ENCODE measurements around the gene DMD.

Gene DMD

GRCh38 chrX:31555506-31555905 is 1655.8 kb downstream of the DMD start:
- no peak for FAIRE-seq

DNA sequence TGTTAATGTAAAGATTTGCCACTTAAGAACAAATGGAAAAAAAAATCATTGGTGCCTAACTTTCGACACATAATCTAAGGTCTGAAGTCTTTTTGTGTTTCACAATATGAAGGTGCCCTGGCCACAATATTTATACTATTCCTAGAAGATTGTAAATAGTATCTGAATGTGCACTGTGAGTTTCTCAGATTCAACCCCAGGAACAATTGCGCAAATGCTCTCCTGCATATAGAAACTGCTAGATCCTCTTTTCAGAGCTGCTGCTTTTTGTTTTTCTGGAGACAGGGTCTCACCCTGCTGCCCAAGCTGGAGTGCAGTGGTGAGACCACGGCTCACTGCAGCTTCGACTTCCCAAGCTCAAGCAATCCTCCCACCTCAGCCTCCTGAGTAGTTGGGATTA is 1659.4 kb downstream of the DMD start:
- FAIRE-seq, result no peak

DNA sequence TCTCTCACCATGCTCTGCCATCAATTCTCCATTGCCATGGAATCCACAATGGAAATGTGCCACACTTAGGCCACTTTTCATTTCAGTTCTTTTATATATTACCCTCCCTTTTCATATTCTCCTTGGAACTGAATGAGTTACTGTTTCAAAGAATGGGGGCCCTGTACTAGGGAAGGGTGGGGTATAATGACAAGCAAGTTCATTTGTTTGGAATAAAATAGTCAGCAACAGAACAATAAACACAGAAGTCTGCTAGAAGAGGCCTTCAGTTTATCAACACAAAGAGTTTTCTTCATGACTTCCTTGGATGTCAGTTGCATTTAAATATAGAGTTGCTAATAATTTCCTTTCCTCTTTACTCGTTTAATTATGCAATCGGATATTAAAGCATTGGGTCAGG is 1661.2 kb downstream of the DMD start:
- no peak for FAIRE-seq

DNA sequence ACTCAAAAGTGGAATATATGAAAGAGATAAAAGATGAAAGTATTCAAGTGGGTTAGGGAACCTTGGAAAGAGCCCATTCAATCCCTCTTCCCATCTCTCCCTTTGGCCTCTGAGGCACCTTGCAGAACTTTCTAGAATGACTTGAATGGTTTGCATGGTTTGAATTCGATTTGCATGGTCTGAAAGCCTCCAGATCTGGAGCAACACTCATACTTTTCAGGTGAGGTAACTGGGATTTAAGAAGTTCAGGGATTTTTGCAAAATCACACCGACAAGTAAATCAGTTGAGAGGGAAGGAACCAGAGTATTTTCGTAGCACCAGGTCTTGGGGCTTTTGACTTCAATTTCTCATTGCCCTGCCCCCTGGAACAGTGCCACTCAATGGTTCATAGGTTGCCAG is 1663.5 kb downstream of the DMD start:
- no peak for FAIRE-seq

- no peak for FAIRE-seq
Measured at GRCh38 chrX:31547416-31547815, 1663.9 kb downstream of the DMD start.

DNA sequence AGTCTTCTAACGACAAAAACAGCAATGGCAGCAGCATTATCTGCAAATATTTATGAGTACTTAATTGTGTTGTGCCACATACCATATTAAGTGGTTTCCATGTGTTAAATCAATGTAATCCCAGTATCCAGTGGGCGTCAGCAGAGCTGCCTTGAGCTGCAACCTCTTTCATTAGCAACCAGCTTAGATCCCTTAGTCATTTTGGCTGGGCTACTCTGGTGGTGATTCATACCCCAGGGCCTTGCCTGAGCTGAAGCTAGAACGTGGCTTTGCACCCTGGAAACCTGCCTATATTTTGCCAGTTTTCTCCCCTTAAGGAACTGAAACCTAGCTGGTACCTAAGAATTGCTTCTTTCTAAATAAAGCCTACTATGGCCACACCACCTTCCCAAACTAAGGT is 1665.2 kb downstream of the DMD start:
- no peak for FAIRE-seq

DNA sequence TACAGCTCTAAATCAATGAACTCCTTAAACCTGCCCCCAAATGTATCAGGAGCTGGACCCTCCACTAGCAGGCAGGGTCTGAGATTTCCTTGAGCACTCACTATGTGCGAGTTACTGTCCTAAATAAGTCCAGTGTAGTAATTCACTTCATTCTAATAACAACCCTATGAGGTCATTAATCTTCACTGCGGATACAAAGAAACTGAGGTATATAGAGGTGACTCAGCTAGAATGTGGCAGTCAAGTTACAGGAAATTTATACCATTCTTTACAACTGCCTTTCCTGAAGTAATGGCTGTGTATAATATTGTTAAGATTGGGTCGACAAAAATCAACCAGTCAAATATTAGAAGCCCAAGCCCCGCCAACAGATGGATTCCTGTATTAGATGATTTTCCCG is 1665.6 kb downstream of the DMD start:
- no peak for FAIRE-seq

DNA sequence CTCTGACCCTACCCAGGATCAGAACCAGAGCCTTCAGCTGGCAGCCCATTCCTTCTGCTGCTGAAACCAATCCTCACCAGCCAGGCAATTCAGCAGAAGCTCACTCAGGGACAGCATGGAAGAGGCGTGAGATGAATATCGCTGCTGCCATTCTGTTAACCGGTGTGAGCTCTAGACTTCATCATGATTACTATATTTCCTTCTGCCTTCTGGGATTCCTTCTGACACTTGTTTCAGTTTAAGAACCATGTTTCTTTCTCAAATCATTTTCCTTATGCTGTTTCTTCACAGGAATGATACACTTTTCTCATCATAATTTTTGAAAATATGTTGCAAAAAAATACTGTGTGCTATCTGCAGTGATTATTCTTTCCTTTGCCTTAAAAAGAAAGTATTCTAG is 1666.2 kb downstream of the DMD start:
- no peak for FAIRE-seq

GRCh38 chrX:31543634-31544033 is 1667.7 kb downstream of the DMD start:
- FAIRE-seq, result no peak

DNA sequence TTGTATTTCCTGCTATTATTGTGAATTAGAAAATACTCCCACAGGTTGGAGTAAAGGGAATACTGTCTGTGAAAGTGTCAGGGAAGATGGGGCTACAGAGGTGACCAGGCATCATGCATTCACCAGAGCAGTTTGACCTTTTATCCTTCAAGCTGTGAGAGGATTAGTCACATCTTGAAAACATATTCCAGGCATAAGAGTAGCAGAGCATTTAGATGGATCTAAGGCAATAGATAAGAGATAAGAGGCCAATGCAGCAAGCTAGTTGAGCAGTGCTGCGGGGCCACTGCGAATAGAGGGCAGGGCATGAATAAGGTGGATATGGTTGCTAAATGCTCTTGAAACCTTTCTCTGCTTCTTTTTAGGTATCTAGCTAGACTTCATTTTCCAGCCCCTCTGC is 1668.8 kb downstream of the DMD start:
- FAIRE-seq, result no peak

GRCh38 chrX:31540313-31540712 is 1671.0 kb downstream of the DMD start:
- no peak for FAIRE-seq

GRCh38 chrX:31527455-31528126 is 1683.8 kb downstream of the DMD start:
- no peak for FAIRE-seq

- no peak for FAIRE-seq
Measured at GRCh38 chrX:31523884-31524536, 1687.3 kb downstream of the DMD start.

DNA sequence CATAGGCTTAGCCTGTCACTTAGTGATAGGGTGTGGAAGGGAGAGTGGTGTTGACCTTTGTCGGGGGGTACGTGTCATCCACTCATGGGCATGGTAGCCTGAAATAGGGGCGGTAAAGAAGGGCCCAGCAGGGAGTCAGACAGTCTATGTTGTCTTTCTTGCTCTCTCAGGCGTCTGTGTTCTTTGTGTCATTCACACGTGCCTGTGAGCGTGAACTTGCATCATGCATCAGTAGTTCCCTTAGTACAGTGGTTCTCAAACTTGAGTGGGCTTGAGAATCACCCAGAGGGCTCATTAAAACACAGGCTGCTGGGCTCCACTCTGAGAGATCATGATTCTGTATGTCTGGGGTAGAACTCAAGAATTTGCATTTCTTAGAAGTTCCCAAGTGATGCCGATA is 1688.6 kb downstream of the DMD start:
- FAIRE-seq, result no peak

- FAIRE-seq, result no peak
Measured at GRCh38 chrX:31521941-31522340, 1689.4 kb downstream of the DMD start.

GRCh38 chrX:31516527-31516926 is 1694.8 kb downstream of the DMD start:
- FAIRE-seq, result no peak

DNA sequence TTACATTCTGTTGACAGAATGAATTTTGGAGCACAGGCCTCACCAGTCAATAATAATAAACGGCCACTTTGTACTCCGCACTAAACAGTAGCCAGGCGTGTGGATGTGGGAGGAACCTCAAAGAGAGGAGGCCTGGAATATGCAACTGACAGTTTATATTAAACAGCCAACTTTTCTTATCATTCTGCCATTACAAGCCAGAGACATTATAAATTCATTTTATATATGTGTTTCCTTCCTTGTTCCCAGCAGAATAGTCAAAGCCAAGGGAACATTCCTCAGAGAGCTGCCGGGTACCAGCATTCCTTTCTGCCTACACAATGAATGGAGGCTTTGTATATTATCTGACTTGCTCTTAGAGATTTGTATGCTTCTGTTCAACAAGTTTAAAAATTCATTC is 1703.0 kb downstream of the DMD start:
- no peak for FAIRE-seq

- no peak for FAIRE-seq
Measured at GRCh38 chrX:31506928-31507327, 1704.4 kb downstream of the DMD start.

- FAIRE-seq, result no peak
Measured at GRCh38 chrX:31506360-31506759, 1705.0 kb downstream of the DMD start.

DNA sequence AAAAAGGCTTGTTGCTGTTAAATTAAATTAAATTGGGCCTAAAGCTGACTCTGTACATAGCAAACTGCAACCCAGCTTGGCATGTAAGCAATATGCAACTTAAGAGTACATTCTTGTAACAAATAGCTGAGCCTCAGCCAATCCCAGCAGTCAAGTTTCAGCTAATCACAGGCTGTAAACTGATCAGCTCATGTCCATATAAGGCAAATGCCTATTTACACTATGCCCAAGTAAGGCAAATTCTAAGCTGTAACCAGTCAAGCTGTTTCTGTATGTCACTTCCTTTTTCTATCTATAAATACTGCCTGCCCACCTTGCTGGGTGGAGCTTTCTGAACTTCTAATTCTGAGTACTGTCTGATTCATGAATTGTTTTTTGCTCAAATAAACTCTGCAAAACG is 1710.4 kb downstream of the DMD start:
- no peak for FAIRE-seq

- no peak for FAIRE-seq
Measured at GRCh38 chrX:31499109-31499508, 1712.2 kb downstream of the DMD start.

DNA sequence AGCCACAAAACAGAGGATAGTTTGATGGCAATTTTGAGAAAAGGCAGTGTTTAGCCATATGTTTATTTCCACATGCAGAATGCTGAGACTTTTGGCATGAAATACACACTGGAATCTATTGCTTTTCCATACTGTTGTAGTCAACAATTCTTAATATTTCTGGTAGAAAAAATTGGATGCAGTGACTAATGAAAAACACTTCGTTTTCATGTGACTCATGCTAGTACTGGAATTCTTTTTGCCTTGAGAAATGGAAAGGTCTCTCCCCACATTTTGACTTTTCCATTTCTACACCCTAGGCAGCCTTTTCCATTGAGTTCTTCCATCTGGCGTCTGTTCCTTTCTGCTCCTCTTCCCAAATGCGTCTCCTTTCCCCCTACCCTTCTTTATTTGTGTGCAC is 1714.3 kb downstream of the DMD start:
- no peak for FAIRE-seq

GRCh38 chrX:31487951-31488350 is 1723.4 kb downstream of the DMD start:
- FAIRE-seq, result no peak

DNA sequence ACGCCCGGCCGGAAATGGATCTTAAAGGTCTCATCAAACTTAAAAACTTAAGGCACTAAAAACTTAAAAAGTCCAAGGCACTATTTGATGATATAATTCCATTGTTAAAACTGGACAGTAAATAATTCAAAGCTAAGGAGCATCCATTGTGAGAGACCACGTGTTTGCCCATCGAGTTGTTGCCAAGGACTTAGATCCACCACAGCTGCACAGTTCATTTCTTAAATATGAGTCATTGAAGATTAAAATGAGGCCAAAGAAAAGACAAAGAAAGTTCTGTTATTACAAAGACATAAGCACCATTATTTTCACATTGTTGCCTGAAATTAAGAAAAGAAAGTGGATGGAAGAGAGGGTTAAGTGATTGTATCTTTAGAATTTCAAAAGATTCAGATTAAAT is 1728.0 kb downstream of the DMD start:
- no peak for FAIRE-seq

DNA sequence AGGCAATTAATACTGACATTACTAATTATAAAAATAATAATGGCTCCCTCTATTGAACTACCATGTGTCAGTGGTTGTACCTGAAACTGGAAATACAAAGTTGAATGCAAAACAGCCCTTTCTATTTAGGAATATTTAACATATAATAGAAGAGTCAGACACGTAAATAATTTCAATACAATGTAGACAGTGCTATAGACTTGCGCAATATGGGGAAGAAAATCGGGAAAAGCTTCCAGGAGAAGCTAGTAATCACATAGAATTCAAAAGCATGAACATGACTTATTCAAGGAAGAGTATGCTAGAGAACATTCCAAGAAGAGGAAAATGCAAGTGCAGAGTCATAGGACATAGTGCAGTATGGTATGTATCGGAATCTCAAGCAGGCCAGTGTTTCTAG is 1730.7 kb downstream of the DMD start:
- FAIRE-seq, result no peak
